ENCODE results near the gene LYRM4. TPM values are rescaled to one million over a fixed set of nuclear protein-coding genes. Genes with fewer than 3 reads are reported as not detected.

Gene LYRM4
- total RNA-seq, 4 donors from 2014 or later: 9.2 to 28.2 (median 14.2) TPM

GRCh38 chr6:5276581-5276980, 15.8 kb upstream of the LYRM4 start:
- Histone ChIP-seq H3K27me3 (no peaks in the 10 kb centered on the region), H3K36me3 (no peaks in the 10 kb centered on the region), H3K4me1 (peaks cover 0 to 5% (median 0%) of the 10 kb centered on the region in 3 donors), H3K9me3 (no peaks in the 10 kb centered on the region), H3K4me3 (no peak overlapping the region), H3K27ac (no peak overlapping the region)
- intact Hi-C loops (cut with DNase I): no loop called here
- WGBS, 2 donors: 56 to 82% methylated on average over 1 of the region's 2 CpGs
- no peak for DNase-seq
- TF ChIP-seq POLR2A (IDR thresholded peaks at IDR 0.05): no peak
- TF ChIP-seq CTCF (IDR thresholded peaks at IDR 0.05): no peak

- Histone ChIP-seq H3K4me3 (no peak overlapping the region), H3K36me3 (no peaks in the 10 kb centered on the region), H3K27me3 (no peaks in the 10 kb centered on the region), H3K4me1 (peaks cover 0 to 5% (median 0%) of the 10 kb centered on the region in 3 donors), H3K9me3 (no peaks in the 10 kb centered on the region), H3K27ac (no peak overlapping the region)
- intact Hi-C loops (cut with DNase I): no loop called here
- TF ChIP-seq CTCF (IDR thresholded peaks at IDR 0.05) (no peak), POLR2A (IDR thresholded peaks at IDR 0.05) (no peak)
- 83 to 96% methylated on average over 2 of the region's 2 CpGs for WGBS, 2 donors
- no peak for DNase-seq
Observed at GRCh38 chr6:5275497-5275896, 14.7 kb upstream of the LYRM4 start.

DNA sequence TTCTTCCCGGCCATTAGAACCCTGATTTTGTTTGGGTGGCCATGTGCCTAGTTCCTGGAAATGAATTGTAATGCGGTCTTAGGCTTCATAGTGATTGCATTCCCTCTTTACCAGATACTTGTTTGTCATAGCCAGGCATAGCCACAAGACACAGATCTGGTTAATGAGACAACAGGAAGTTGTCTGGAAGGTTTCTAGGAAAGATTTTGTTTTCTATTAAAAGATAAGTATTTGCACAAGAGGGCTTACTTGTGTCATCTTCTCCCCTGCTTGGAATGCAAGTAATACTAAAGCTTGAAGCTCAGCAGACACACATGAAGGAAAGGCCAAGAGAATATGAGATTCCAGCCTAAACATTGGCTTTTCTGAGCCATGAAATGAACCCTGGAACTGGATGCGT, 13.5 kb upstream of the LYRM4 start:
- peaks cover 0 to 5% (median 0%) of the 10 kb centered on the region in 3 donors for H3K4me1 ChIP-seq
- no peaks in the 10 kb centered on the region for H3K9me3 ChIP-seq
- intact Hi-C loops (cut with DNase I): no loop called here
- H3K36me3 ChIP-seq: no peaks in the 10 kb centered on the region
- H3K27me3 ChIP-seq: no peaks in the 10 kb centered on the region
- WGBS, 2 donors: 95 to 98% methylated on average over 3 of the region's 3 CpGs
- no peak overlapping the region for H3K27ac ChIP-seq
- no peak overlapping the region for H3K4me3 ChIP-seq
- TF ChIP-seq POLR2A (IDR thresholded peaks at IDR 0.05): no peak
- TF ChIP-seq CTCF (IDR thresholded peaks at IDR 0.05): no peak
- DNase-seq: no peak

DNA sequence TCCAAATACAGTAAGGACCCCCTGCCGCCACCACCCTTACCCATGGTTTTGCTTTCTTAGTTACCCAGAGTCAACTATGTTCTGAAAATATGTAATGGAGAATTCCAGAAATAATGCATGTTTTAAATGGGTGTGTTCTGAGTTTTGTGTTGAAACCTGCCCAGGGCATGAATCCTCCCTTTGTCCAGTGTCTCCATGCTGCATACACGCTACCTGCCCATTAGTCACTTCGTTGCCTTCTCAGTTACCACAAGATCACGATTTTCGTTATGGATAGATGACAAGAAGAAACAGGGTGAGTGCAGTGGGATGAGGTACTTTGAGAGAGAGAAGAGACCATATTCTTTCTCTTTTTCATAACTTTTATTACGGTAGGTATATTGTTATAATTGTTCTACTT, 11.2 kb upstream of the LYRM4 start:
- TF ChIP-seq POLR2A (IDR thresholded peaks at IDR 0.05): no peak
- no peaks in the 10 kb centered on the region for H3K27me3 ChIP-seq
- no peak overlapping the region for H3K27ac ChIP-seq
- no peaks in the 10 kb centered on the region for H3K36me3 ChIP-seq
- DNase-seq: no peak
- 48 to 76% methylated on average over 6 of the region's 6 CpGs for WGBS, 2 donors
- H3K4me1 ChIP-seq: peaks cover 0 to 5% (median 0%) of the 10 kb centered on the region in 3 donors
- intact Hi-C loops (cut with DNase I): no loop called here
- no peak overlapping the region for H3K4me3 ChIP-seq
- no peaks in the 10 kb centered on the region for H3K9me3 ChIP-seq

DNA sequence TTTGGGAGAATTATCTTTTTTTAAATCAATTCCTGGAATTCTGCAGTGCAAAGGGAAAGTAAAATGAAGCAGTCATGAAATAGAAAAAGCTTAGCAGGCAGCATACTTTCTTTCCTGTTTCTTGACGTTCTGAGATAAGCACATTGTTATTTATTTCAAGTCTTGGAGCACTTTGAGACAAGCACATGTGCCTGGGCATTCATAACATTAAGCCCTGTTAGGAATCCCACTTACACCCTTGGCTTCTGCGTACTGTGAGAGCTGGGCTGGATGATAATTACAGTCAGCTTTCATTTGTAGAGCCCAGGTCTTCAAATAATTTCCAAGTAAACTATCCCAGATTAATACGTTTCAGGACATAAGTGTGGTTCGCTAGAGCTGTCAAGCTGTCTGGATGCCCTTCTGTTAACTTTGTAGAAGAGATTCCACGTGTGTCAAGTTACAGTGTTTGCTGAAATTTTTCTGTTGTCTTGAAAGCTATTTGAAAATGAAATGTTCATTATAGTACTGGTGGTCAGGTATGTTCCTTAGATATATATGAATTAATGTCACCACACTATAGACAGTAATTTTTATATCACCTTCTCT, 9.4 kb upstream of the LYRM4 start:
- no peak overlapping the region for H3K4me3 ChIP-seq
- no peak for TF ChIP-seq CTCF (IDR thresholded peaks at IDR 0.05)
- TF ChIP-seq POLR2A (IDR thresholded peaks at IDR 0.05): no peak
- no peaks in the 10 kb centered on the region for H3K9me3 ChIP-seq
- no peak overlapping the region for H3K27ac ChIP-seq
- no peaks in the 10 kb centered on the region for H3K36me3 ChIP-seq
- WGBS, 2 donors: 63 to 75% methylated on average over 5 of the region's 5 CpGs
- H3K27me3 ChIP-seq: no peaks in the 10 kb centered on the region
- H3K4me1 ChIP-seq: peaks cover 0 to 5% (median 0%) of the 10 kb centered on the region in 3 donors
- no peak for DNase-seq
- intact Hi-C loops (cut with DNase I): no loop called here

- H3K4me1 ChIP-seq: peaks cover 0 to 17% (median 9%) of the 10 kb centered on the region in 3 donors
- H3K4me3 ChIP-seq: no peak overlapping the region
- no peaks in the 10 kb centered on the region for H3K9me3 ChIP-seq
- TF ChIP-seq CTCF (IDR thresholded peaks at IDR 0.05): no peak
- TF ChIP-seq POLR2A (IDR thresholded peaks at IDR 0.05): no peak
- no peak overlapping the region for H3K27ac ChIP-seq
- intact Hi-C loops (cut with DNase I): no loop called here
- DNase-seq: no peak
- no peaks in the 10 kb centered on the region for H3K27me3 ChIP-seq
- H3K36me3 ChIP-seq: no peaks in the 10 kb centered on the region
- WGBS, 2 donors: 88 to 98% methylated on average over 2 of the region's 2 CpGs
Observed at GRCh38 chr6:5266423-5266822, 5.7 kb upstream of the LYRM4 start.

Measured in esophagus squamous epithelium (tissue), 5 donors.